Measurements from ENCODE around the gene CHRM2.

DNA sequence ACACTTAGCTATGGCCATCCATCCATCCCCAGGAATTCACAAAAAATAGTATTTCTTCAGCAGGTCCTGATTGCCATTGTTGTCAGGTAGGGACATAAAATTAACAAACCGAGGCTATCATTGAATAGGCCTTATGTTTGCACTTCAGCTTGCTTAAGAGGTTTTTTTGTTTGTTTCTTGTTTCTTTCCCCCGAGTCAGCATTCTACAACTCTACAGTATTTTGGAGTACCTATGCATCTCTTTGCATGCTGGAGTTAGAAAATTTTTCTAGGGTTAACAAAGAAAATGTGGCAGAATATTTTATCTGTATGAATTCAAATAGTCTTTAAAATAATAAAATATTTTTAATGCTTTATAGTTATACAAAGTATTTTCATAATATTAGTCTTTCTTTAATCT lies 26.3 kb downstream of the CHRM2 start:
- no peak for TF ChIP-seq CTCF (IDR thresholded peaks at IDR 0.05)
- no peak for TF ChIP-seq EP300 (IDR thresholded peaks at IDR 0.05)
- TF ChIP-seq POLR2A (IDR thresholded peaks at IDR 0.05) = no peak

Data from tibial nerve (tissue), 4 donors.